Stimulated activated CD4-positive, alpha-beta T cell treated with anti-CD3 and anti-CD28 coated beads, Interleukin-1b, Interleukin-23, amount 100 ng/mL, for 24 hours (primary cell): Measurements from ENCODE around the gene MVD.
A peak's percentile ranks its signal among the peaks of the same experiment; 100 is the strongest.

Experiments
- DNase-seq, 4 experiments: peaks; one replicate each; pipeline ENCODE4 v3.0.0-alpha.2; 2020; ENCODE audit warnings: low read depth in 4 of 4, low spot score in 1 of 4

The MVD gene

GRCh38 chr16:88662843-88663606, at the start of gene MVD:
TSS of gene MVD (minus strand) at chr16:88663091. CDS start at chr16:88663080, 11 bp downstream.
- DNase-seq, result peak; percentile 78 to 93 (median 84)

GRCh38 chr16:88712362-88712979, 49.6 kb upstream of the MVD start:
- no peak for DNase-seq

- DNase-seq, result no peak
Observed at GRCh38 chr16:88711750-88712340, 49.0 kb upstream of the MVD start.

GRCh38 chr16:88710556-88710955, 47.7 kb upstream of the MVD start:
- no peak for DNase-seq

GRCh38 chr16:88706965-88707826, 44.3 kb upstream of the MVD start:
- DNase-seq, result no peak

GRCh38 chr16:88706229-88706964, 43.5 kb upstream of the MVD start, which contains the start of the genes CTU2 and RNF166:
TSS of gene CTU2 (plus strand) at chr16:88706503. CDS start at chr16:88706531, 28 bp downstream.
TSS of gene RNF166 (minus strand) at chr16:88706408. CDS start at chr16:88706325, 83 bp downstream.
- DNase-seq, result peak; percentile 85 to 91 (median 88)

GRCh38 chr16:88705801-88706228, 42.9 kb upstream of the MVD start:
- DNase-seq, result no peak

- no peak for DNase-seq
Observed at GRCh38 chr16:88705076-88705684, 42.3 kb upstream of the MVD start.

- DNase-seq, result peak in 1 of 4 experiments; percentile 63
Observed at GRCh38 chr16:88703486-88704309, 40.8 kb upstream of the MVD start.

- DNase-seq, result no peak
Observed at GRCh38 chr16:88702371-88703210, 39.7 kb upstream of the MVD start.

GRCh38 chr16:88701581-88702370, 38.9 kb upstream of the MVD start:
- DNase-seq, result no peak

- peak; percentile 77 to 94 (median 88) for DNase-seq
Observed at GRCh38 chr16:88700636-88701482, 38.0 kb upstream of the MVD start.

GRCh38 chr16:88700322-88700635, 37.4 kb upstream of the MVD start:
- no peak for DNase-seq

- no peak for DNase-seq
Observed at GRCh38 chr16:88699180-88699579, 36.3 kb upstream of the MVD start.

- DNase-seq, result no peak
Observed at GRCh38 chr16:88698646-88699045, 35.8 kb upstream of the MVD start.

GRCh38 chr16:88697831-88698615, 35.1 kb upstream of the MVD start:
- DNase-seq, result no peak
